Measurements from ENCODE around the gene SRPRB. TPM values are rescaled to one million over a fixed set of nuclear protein-coding genes. Genes with fewer than 3 reads are reported as not detected.

SRPRB gene
- total RNA-seq, 1 donor from 2014 or later, result 22.9 TPM

DNA sequence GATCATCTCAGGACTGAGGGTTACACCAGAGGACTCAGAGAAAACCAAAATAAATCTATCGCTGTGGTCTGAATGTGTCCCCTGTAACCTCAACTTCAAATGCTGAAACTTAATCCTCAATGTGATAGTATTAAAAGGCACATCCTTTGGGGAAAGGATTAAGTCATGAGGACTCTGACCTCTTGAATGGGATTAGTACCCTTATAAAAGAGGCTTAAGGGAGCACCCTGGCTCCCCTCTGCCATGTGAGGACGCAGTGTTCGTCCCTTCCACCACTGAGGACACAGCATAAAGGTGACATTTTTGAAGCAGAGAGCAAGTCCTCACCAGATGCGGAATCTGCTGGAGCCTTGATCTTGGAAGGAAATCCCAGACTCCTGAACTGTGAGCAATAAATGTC lies 39.5 kb downstream of the SRPRB start:
- Mint-ChIP-seq H3K36me3 (ENCODE audit: low read depth, unreplicated experiment) (no peaks in the 10 kb centered on the region), H3K4me3 (ENCODE audit: unreplicated experiment) (no peak overlapping the region), H3K27me3 (ENCODE audit: unreplicated experiment) (peaks cover 2% of the 10 kb centered on the region), H3K9me3 (ENCODE audit: unreplicated experiment) (no peaks in the 10 kb centered on the region), H3K4me1 (ENCODE audit: unreplicated experiment) (no peaks in the 10 kb centered on the region), H3K27ac (ENCODE audit: unreplicated experiment) (no peak overlapping the region)
- TF ChIP-seq, protein P1, sequence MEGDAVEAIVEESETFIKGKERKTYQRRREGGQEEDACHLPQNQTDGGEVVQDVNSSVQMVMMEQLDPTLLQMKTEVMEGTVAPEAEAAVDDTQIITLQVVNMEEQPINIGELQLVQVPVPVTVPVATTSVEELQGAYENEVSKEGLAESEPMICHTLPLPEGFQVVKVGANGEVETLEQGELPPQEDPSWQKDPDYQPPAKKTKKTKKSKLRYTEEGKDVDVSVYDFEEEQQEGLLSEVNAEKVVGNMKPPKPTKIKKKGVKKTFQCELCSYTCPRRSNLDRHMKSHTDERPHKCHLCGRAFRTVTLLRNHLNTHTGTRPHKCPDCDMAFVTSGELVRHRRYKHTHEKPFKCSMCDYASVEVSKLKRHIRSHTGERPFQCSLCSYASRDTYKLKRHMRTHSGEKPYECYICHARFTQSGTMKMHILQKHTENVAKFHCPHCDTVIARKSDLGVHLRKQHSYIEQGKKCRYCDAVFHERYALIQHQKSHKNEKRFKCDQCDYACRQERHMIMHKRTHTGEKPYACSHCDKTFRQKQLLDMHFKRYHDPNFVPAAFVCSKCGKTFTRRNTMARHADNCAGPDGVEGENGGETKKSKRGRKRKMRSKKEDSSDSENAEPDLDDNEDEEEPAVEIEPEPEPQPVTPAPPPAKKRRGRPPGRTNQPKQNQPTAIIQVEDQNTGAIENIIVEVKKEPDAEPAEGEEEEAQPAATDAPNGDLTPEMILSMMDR (IDR thresholded peaks at IDR 0.05; ENCODE audit: unreplicated experiment), result no peak
- DNase-seq (ENCODE audit: low spot score), result no peak

- H3K9me3 Mint-ChIP-seq (ENCODE audit: unreplicated experiment), result no peaks in the 10 kb centered on the region
- TF ChIP-seq, protein P1 (IDR thresholded peaks at IDR 0.05; ENCODE audit: unreplicated experiment), result no peak
Observed at GRCh38 chr3:133849346-133849745, 43.7 kb downstream of the SRPRB start.

GRCh38 chr3:133850034-133850433 lies 44.4 kb downstream of the SRPRB start:
- no peaks in the 10 kb centered on the region for H3K36me3 Mint-ChIP-seq (ENCODE audit: low read depth, unreplicated experiment)
- peaks cover 3% of the 10 kb centered on the region for H3K27me3 Mint-ChIP-seq (ENCODE audit: unreplicated experiment)
- H3K4me3 Mint-ChIP-seq (ENCODE audit: unreplicated experiment), result no peak overlapping the region
- no peak overlapping the region for H3K27ac Mint-ChIP-seq (ENCODE audit: unreplicated experiment)
- no peak for DNase-seq (ENCODE audit: low spot score)
- H3K4me1 Mint-ChIP-seq (ENCODE audit: unreplicated experiment), result peaks cover 9% of the 10 kb centered on the region
- TF ChIP-seq, protein P1 (IDR thresholded peaks at IDR 0.05; ENCODE audit: unreplicated experiment), result no peak
- H3K9me3 Mint-ChIP-seq (ENCODE audit: unreplicated experiment), result no peaks in the 10 kb centered on the region

More at GRCh38 chr3:133849346-133849745, 43.7 kb downstream of the SRPRB start:
- H3K27me3 Mint-ChIP-seq (ENCODE audit: unreplicated experiment), result peaks cover 3% of the 10 kb centered on the region
- no peak for DNase-seq (ENCODE audit: low spot score)
- no peak overlapping the region for H3K4me3 Mint-ChIP-seq (ENCODE audit: unreplicated experiment)
- H3K36me3 Mint-ChIP-seq (ENCODE audit: low read depth, unreplicated experiment), result no peaks in the 10 kb centered on the region
- no peak overlapping the region for H3K27ac Mint-ChIP-seq (ENCODE audit: unreplicated experiment)
- H3K4me1 Mint-ChIP-seq (ENCODE audit: unreplicated experiment), result peaks cover 8% of the 10 kb centered on the region

GRCh38 chr3:133851266-133851906 lies 45.8 kb downstream of the SRPRB start:
- Mint-ChIP-seq H3K27me3 (ENCODE audit: unreplicated experiment) (peaks cover 3% of the 10 kb centered on the region), H3K27ac (ENCODE audit: unreplicated experiment) (no peak overlapping the region), H3K36me3 (ENCODE audit: low read depth, unreplicated experiment) (no peaks in the 10 kb centered on the region)

GRCh38 chr3:133851931-133852330 lies 46.3 kb downstream of the SRPRB start:
- Mint-ChIP-seq H3K36me3 (ENCODE audit: low read depth, unreplicated experiment) (no peaks in the 10 kb centered on the region), H3K4me1 (ENCODE audit: unreplicated experiment) (peaks cover 9% of the 10 kb centered on the region), H3K4me3 (ENCODE audit: unreplicated experiment) (no peak overlapping the region), H3K9me3 (ENCODE audit: unreplicated experiment) (no peaks in the 10 kb centered on the region), H3K27ac (ENCODE audit: unreplicated experiment) (no peak overlapping the region), H3K27me3 (ENCODE audit: unreplicated experiment) (peaks cover 3% of the 10 kb centered on the region)
- TF ChIP-seq, protein P1 (IDR thresholded peaks at IDR 0.05; ENCODE audit: unreplicated experiment), result no peak
- DNase-seq (ENCODE audit: low spot score), result no peak

More at GRCh38 chr3:133851266-133851906, 45.8 kb downstream of the SRPRB start:
- Mint-ChIP-seq H3K4me3 (ENCODE audit: unreplicated experiment) (no peak overlapping the region), H3K9me3 (ENCODE audit: unreplicated experiment) (no peaks in the 10 kb centered on the region), H3K4me1 (ENCODE audit: unreplicated experiment) (peaks cover 9% of the 10 kb centered on the region)
- no peak for DNase-seq (ENCODE audit: low spot score)
- TF ChIP-seq, protein P1 (IDR thresholded peaks at IDR 0.05; ENCODE audit: unreplicated experiment), result no peak
